ENCODE results near the gene AKR1B1.

The AKR1B1 gene

GRCh38 chr7:134407311-134407710 is 51.6 kb downstream of the AKR1B1 start:
- DNase-seq = no peak

DNA sequence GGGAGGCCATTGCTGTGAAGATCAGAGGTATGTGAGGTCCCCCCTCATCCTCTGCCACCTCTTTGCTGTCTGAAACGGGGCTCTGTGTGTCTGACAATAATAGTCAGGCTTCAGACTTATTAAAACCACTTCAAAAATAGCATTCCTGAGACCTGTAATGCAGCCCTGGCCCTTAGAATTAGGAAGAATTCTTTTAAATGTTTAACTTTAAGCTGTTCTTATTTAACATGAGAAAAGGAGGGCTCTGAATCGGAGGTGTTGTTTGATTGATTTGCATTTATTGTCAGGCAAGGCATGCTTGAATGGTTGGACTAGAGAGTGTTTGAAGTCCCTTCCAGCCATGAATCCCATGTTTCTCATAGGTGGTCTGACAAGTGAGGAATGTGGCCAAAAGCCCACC is 52.5 kb downstream of the AKR1B1 start:
- DNase-seq = peak in 1 of 2 experiments; percentile 8

GRCh38 chr7:134405299-134405698 is 53.6 kb downstream of the AKR1B1 start:
- DNase-seq = no peak

GRCh38 chr7:134403062-134403461 is 55.8 kb downstream of the AKR1B1 start:
- DNase-seq = no peak

DNA sequence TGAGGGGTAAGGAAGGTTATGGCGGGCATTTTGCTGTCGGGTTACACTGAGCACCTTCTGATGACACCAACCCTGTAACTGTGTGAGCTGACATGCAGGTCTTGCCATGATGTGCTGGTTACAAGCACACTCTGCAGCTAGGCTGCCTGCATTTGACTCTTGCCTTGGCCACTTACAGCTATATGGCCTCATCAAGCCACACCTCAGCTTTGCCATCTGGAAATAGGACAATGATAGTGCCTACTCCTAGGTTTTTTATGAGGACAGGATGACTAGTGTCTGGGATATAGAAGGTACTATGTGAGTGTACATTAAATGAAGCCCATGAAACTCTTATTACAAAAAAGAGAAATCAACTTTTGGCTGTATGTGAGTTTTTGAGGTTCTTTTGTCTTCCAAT is 58.0 kb downstream of the AKR1B1 start:
- DNase-seq = no peak

GRCh38 chr7:134396031-134396430 is 62.9 kb downstream of the AKR1B1 start:
- no peak for DNase-seq

GRCh38 chr7:134395604-134396003 is 63.3 kb downstream of the AKR1B1 start:
- no peak for DNase-seq

DNA sequence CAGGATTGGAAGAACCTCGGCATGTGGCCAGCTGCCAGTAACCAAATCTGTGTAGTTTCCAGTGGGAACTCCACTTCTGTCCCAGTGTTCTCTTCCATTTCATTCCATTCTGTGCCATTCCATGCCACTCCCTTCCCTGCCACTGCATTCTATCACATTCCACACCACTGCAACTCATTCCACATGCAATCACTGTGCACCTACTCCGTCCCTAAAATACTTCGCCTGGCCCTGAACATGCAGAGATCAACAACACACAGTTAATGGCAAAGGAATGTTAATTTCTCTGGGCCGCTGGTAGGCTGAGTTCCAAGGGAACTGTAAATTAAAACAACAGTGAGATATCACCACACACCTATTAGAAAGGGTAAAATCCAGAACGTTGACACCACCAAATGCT is 64.8 kb downstream of the AKR1B1 start:
- DNase-seq = no peak

All from NCI-H526 (cell line).